ENCODE results near the gene OGFR.

Gene OGFR

GRCh38 chr20:62769346-62770071, 35.1 kb upstream of the OGFR start:
- DNase-seq (ENCODE audit: low read depth): no peak

DNA sequence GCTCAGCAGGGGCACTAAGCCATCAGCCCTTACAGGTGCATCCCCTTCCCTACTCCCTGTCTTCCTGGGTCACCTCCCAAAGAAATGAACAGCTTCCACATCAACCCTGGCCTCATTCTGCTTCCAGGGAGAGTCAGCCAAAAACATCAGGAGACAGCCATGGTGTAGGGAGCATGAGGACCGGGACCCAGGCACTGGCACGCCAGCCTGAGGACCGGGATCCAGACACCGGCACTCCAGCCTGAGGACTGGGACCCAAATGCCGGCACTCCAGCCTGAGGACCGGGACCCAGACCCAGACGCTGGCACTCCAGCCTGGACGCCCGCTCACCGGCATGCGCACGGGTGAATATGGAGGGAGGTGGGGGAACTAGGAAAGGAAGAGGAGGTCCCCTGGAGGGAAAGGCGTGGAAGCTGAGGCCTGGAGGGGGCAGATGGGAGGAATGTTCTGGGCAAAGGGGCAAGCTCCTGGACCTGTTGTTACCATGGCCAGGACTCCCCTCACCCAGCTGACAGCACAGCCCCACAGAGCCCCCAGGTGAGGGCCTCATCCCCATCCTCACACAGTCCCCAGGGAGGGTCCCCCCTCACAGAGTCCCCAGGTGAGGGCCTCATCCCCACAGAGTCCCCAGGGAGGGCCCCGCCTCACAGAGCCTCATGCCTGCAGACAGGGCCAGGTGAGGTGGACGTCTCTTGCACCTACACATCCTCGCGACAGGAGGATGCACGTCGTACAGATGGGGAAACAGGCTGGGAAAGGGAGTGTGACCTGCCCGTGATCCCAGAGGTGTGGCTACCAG, 34.3 kb upstream of the OGFR start:
- no peak for DNase-seq (ENCODE audit: low read depth)

- no peak for DNase-seq (ENCODE audit: low read depth)
These were observed 33.7 kb upstream of the OGFR start for GRCh38 chr20:62770916-62771315.

- DNase-seq (ENCODE audit: low read depth): no peak
These were observed 33.1 kb upstream of the OGFR start for GRCh38 chr20:62771396-62772102.

DNA sequence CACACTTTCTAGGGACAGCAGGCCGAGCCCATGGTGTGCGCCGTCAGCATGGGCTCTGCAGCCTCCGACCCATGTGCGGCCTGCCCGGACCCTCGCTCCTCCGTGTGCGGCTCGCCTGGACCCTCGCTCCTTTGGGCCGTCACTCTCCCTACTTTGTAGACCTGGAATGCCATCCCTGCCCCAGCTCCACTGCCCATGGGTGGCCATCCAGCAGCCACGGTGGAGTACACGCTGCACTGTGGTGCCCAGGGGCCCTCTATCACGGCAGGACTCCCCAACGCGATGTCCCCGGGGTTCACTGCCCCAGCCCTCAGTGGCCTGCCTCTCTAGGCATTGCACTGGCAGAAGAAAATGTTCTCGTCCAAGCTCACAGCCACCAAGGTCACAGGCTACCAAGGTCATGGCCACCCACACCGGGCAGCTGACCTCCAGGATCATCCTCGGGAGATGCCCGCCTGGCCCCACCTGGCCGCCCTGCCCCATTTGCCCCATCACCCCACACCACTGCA, 32.5 kb upstream of the OGFR start:
- DNase-seq (ENCODE audit: low read depth): no peak

DNA sequence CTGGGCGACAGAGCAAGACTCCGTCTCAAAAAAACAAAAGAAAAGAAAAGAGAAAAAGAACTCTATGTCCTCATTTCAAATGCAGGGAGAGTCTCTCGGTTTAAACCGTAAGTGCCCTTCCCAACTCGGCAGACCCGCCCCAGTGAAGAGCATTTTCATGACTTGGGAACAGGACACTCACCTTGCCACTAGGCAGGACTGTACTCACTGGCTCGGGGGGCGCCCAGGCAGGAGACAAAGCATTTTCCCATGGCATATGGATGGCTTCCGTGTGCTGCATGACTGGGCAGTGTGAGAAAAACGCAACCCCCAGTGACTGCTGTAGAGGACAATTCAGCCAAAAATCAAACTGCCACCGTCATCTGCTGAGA, 32.0 kb upstream of the OGFR start:
- no peak for DNase-seq (ENCODE audit: low read depth)

GRCh38 chr20:62772990-62773844, 31.4 kb upstream of the OGFR start:
- no peak for DNase-seq (ENCODE audit: low read depth)

DNA sequence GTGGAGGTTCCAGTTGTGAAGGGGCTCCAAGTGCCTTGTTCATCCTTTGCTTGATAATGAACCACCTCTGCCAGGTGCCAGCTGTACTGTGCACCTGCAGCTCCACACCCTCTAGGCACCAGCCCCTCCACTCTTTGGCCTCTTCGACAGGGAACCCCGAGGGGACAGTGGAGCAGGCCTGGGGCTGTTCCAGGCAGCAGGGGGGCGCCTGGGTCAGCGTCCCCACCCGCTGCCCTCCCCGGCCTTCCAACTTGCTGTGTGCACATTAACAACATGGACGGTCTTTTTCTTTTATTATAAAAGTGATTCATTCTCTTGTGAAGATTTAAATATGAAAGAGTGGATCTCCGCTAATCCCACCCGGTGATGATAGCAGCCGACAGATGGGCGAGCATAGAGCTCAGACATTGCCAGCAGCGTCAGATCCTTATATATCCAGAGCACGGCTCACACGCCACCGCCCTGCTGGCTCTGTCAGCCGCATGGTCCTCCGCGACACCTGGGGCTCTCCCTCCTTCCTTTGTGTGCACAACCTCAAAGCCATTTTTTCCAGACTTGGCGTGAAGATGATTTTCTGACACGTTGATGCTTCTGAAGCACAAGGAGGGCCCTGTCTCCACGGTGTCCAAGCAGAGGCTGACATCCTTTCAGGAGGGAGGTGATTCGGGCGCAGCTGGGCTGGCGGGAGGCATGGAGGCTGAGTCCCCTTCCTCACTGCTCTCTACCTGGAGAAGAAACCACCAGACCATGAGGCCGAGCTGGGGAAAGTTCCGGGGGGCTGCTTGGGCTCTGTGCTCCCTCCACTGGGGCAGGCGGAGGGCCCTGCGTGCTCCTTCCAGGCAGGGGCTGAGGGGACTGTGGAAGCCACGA, 30.6 kb upstream of the OGFR start:
- no peak for DNase-seq (ENCODE audit: low read depth)

DNA sequence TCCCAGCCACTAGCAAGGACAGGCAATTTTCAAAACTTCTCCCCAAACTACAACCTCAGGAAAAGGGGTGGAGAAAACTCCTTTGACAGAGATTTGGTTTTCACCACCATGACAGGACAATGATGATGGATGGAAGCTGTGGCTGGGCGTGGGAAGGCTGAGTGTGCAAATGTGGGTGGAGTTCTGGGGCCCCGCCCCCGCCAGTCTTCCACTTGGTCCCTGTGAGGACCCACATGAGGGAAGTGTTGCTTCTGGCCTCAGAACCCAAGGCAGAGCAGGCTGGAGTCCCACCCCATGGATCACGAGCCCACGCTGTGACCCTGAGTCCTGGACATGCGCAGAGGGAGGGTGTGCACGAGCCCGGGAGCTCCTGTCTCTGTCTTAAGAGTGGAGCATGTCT, 29.9 kb upstream of the OGFR start:
- no peak for DNase-seq (ENCODE audit: low read depth)

DNA sequence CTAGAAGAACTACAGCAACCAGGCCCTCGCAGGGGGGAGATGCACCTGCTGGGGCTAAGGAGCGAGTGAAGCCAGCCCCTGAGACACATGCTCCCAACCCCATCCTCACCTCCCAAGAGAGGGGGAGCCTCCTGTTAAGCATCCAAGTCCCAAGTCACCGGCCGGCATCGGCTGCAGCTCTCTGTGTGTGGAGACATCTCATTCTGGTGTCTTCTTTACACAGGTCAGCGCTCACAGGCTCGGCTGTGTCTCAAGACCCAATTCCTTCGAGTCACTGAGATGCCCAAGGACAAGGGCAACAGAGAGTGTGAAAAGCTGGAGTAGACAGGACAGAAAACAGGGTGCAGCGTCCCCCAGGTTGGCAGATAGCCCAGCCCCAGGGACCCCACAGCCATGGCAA, 29.4 kb upstream of the OGFR start:
- DNase-seq (ENCODE audit: low read depth): no peak

DNA sequence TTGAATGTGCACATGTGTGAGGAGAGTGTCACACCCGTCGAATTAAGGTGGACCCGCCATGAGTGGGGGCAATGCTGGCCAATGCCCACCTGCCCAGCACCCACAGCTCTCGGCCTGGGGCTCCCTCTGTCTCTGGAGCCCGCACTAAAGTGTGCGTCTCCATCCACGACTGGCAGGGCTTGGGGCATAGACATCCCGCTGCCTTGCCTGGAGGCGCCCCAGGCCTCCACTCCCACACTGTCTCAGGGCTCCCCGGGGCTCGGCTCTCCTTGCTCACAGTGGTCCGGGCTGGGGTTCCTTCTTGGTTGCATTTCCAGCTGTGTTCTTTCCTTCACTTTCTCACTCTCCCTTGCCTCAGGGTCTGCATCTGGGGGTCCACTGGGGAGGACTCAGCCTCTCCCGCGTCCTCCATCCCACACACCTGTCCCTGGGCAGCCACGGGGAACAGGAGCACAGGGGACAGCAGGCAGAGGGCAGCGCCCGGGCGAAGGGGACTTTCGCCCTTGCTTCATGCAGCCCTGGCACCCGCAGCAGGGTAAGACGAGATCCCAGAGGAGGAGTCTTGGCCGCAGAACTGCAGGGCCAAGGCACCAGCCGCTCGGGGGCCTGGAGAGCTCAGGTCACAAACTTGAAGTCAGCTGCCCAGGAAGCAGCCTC, 28.5 kb upstream of the OGFR start:
- DNase-seq (ENCODE audit: low read depth): no peak

- peak; percentile 29 for DNase-seq (ENCODE audit: low read depth)
These were observed 27.7 kb upstream of the OGFR start for GRCh38 chr20:62776692-62777527.

DNA sequence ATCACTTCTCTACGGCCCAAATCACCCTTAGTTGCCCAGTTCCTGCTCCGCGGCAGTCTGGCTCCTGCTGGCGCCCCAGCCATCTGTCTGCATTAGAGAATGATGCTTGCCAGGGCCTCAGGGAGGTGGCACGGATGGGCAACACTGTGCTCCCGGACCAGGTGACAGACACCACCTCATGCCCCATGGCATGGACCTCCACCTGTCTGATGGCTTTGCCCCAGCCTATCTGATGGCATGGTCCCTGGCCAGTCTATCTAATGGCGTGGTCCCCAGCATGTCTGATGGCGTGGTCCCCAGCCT, 27.2 kb upstream of the OGFR start:
- DNase-seq (ENCODE audit: low read depth): no peak

GRCh38 chr20:62778058-62778457, 26.6 kb upstream of the OGFR start:
- DNase-seq (ENCODE audit: low read depth): no peak

DNA sequence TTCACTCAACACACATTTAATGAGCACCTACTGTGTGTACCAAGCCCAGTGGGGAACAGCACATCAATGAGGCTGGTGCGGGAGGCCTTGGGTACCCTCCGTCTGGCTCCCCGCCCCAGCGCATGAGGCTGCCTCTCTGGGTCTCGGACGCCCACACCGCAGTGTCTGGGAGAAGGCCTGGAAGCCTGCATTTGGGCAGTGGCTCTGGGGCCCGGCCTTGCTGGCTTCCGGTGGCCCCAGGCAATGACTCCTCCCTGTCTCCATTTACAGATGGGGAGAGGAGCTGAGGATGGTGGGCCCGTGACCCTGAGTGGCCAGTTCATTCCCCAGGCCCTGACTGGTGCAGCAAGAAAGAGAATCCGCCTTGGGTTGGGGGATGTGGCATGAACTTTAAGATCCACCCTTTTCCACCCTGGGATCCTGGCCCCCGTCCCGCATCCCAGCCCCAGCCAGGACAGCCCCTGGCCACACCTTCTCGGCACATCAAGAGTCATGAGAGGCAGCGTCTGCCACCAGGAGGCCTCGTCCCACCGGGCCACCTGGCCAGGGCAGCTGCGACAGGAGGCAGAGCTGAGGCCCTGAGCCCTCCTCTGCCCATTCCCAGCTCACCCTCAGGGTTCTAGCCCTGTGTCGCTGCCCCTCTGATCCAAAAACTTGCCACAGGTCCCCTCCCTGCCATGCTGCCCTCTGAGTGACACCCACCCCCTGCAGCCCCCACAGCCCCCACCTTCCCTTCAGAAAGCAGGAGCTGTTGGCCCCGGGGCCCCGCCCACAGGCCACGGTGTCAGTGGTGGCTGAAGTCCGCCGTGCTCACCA, 25.8 kb upstream of the OGFR start:
- DNase-seq (ENCODE audit: low read depth): no peak

DNA sequence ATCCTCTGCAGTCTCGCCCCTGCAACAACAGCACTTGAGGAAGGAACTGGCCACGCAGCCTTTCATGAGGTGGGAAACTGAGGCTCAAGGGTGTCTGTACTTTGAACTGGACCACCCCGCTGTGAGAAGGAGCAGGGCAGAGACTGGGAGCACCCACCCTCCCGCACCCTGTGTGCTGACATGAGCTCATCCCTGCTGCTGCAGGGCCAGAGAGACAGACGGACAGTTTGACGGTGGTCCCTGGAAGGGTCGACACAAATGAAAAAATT, 25.3 kb upstream of the OGFR start:
- DNase-seq (ENCODE audit: low read depth): no peak

- no peak for DNase-seq (ENCODE audit: low read depth)
These were observed 24.4 kb upstream of the OGFR start for GRCh38 chr20:62780204-62780603.

DNA sequence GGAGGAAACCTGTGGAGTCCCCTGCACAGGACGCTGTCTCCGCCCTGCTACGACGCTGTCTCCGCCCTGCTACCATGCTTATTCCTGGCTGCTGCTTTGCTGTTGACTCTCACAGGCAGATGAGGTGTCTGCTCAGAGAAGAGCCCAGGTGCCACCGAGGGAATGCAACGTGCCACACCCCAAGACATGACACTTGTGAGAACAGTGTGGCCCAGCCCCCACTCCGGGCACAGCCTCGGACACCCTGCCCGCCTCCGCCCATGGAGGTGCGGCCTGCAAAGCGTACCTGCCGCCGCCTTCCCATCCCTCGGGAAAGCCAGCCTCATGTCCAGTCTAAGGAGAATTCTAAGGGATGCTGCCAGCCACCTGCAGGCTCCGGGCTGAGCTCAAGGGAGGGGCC, 23.9 kb upstream of the OGFR start:
- no peak for DNase-seq (ENCODE audit: low read depth)

All from stimulated activated CD8-positive, alpha-beta memory T cell treated with anti-CD3 and anti-CD28 coated beads, Interleukin-7, amount 100 ng/mL, for 24 hours (primary cell).